Measurements from ENCODE around the gene IGF2BP1.
A peak's percentile ranks its signal among the peaks of the same experiment; 100 is the strongest.
"Not testable (repeated sequence)": the region's sequence is repeated elsewhere in the genome, so short reads cannot be mapped to it uniquely, and the experiment has no call there.

Gene IGF2BP1

DNA sequence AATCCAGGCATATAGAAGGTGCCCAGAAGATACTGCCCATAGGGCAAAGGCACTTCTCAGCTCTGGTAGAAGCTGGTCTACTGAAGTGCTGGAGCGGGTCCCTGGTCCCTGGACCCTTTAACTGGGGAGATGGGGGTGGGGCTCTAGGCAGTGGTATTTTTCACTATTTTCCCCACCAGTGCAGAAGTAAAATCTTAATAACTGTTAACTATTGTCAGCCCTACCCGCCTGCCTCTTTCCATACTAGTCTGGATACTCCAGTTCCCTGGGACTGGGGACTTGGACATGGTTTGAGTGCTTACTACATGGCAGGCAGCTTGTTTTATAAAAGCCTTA lies 24.6 kb downstream of the IGF2BP1 start:
- H3K27ac ChIP-seq (ENCODE audit: low read depth, low read length) = peak overlapping the region; percentile 46
- H3K27me3 ChIP-seq (ENCODE audit: insufficient read depth, low read length) = no peaks in the 10 kb centered on the region
- peak overlapping the region; percentile 34 for H2AFZ ChIP-seq (ENCODE audit: low read length, unreplicated experiment)
- H3K36me3 ChIP-seq (ENCODE audit: insufficient read depth, low read length) = no peaks in the 10 kb centered on the region
- no peak overlapping the region for H3K4me3 ChIP-seq (ENCODE audit: low read depth, low read length)
- peaks cover 27% of the 10 kb centered on the region for H3K79me2 ChIP-seq (ENCODE audit: control insufficient read depth, insufficient read depth, low read length, unreplicated experiment)
- H3K4me1 ChIP-seq (ENCODE audit: control insufficient read depth, insufficient read depth, low read length, unreplicated experiment) = peaks cover 37% of the 10 kb centered on the region

DNA sequence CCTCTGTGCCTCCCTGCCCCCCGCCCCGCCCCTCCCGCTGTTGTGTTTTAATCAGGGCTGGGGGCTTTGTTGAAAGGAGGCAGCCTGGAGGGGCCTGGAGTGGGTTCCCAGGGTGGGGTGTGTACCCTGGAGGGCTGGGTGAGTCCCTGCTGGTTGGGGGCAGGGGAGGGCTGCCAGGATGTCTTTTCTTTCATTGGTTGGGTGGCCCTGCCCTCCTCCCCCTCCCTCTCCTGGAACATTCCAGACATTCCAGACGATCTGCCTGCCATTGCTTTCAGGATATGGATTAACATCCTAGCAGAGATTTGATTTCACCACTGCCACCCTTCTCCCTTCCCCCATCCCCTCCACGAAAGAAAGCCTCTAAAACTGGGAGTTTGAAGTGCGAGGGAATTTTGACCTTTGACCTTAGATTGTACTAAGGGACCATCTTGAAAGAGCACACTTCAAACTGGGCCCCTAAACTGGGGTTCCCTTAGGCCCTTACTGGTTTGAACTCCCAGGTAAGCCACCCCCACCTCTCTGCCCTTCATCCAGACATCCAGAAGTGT lies 25.3 kb downstream of the IGF2BP1 start:
- H3K4me3 ChIP-seq (ENCODE audit: low read depth, low read length) = no peak overlapping the region
- peaks cover 27% of the 10 kb centered on the region for H3K79me2 ChIP-seq (ENCODE audit: control insufficient read depth, insufficient read depth, low read length, unreplicated experiment)
- peaks cover 33% of the 10 kb centered on the region for H3K4me1 ChIP-seq (ENCODE audit: control insufficient read depth, insufficient read depth, low read length, unreplicated experiment)
- H3K27ac ChIP-seq (ENCODE audit: low read depth, low read length) = peak overlapping the region; percentile 46
- no peaks in the 10 kb centered on the region for H3K36me3 ChIP-seq (ENCODE audit: insufficient read depth, low read length)
- H3K27me3 ChIP-seq (ENCODE audit: insufficient read depth, low read length) = no peaks in the 10 kb centered on the region
- H2AFZ ChIP-seq (ENCODE audit: low read length, unreplicated experiment) = no peak overlapping the region

DNA sequence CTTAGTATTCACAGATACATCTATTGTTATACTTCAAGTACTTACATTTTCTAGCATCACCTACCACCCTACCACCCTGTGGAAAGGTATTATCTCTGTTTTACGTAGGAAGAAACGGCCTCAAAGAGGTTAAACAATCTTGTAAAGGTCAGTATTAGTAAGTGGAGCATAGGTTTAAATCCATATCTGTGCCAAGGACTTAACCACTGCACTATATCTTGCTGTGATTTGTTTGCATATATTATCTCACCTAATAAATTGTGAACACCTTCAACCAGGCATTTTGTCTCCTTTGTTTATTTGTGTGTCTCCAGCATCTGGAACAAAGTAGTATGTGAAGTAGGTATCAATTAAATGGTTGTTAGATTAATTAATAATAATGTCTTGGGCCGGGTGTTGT lies 27.3 kb downstream of the IGF2BP1 start:
- Histone ChIP-seq H2AFZ (ENCODE audit: low read length, unreplicated experiment) (no peak overlapping the region), H3K4me1 (ENCODE audit: control insufficient read depth, insufficient read depth, low read length, unreplicated experiment) (peaks cover 33% of the 10 kb centered on the region), H3K79me2 (ENCODE audit: control insufficient read depth, insufficient read depth, low read length, unreplicated experiment) (peaks cover 16% of the 10 kb centered on the region), H3K36me3 (ENCODE audit: insufficient read depth, low read length) (no peaks in the 10 kb centered on the region), H3K27ac (ENCODE audit: low read depth, low read length) (no peak overlapping the region), H3K27me3 (ENCODE audit: insufficient read depth, low read length) (no peaks in the 10 kb centered on the region), H3K4me3 (ENCODE audit: low read depth, low read length) (no peak overlapping the region)

DNA sequence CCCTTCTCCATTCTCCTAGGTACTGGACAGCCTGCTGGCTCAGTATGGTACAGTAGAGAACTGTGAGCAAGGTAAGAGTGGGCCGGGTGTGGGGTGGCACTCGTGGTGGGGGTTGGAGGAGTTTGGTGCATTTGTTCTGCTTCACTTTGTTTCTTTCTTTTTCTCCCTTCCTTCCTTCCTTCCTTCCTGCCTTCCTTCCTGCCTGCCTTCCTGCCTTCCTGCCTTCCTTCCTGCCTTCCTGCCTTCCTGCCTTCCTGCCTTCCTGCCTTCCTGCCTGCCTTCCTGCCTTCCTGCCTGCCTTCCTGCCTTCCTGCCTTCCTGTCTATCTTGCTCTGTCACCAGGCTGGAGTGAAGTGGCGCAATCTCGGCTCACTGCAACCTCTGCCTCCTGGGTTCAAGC lies 29.3 kb downstream of the IGF2BP1 start:
- not testable (repeated sequence) for H3K36me3 ChIP-seq (ENCODE audit: insufficient read depth, low read length); H2AFZ ChIP-seq (ENCODE audit: low read length, unreplicated experiment); H3K27me3 ChIP-seq (ENCODE audit: insufficient read depth, low read length); H3K4me3 ChIP-seq (ENCODE audit: low read depth, low read length); H3K27ac ChIP-seq (ENCODE audit: low read depth, low read length)
- peaks cover 20% of the 10 kb centered on the region for H3K4me1 ChIP-seq (ENCODE audit: control insufficient read depth, insufficient read depth, low read length, unreplicated experiment)
- peaks cover 12% of the 10 kb centered on the region for H3K79me2 ChIP-seq (ENCODE audit: control insufficient read depth, insufficient read depth, low read length, unreplicated experiment)

DNA sequence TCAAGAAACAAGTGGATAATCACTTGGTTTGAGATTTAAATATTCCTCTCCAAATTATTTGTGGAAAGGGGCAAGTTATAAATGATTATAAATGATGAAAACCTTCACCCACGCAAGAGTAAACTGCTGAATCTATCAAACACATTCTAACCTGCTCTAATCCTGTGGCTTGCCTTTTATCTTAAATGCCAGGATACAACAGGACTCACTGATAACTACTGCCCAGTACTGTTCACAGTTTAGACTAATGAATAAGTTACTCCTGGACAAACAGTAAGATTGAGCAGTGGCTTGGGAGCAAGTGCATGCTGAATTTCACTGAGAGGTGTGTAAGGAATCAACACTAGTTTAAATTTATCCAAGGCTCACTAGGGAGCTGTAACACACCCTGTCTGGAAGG lies 31.1 kb downstream of the IGF2BP1 start:
- Histone ChIP-seq H3K79me2 (ENCODE audit: control insufficient read depth, insufficient read depth, low read length, unreplicated experiment) (peaks cover 5% of the 10 kb centered on the region), H3K4me3 (ENCODE audit: low read depth, low read length) (no peak overlapping the region), H2AFZ (ENCODE audit: low read length, unreplicated experiment) (no peak overlapping the region), H3K36me3 (ENCODE audit: insufficient read depth, low read length) (no peaks in the 10 kb centered on the region), H3K27ac (ENCODE audit: low read depth, low read length) (no peak overlapping the region), H3K27me3 (ENCODE audit: insufficient read depth, low read length) (no peaks in the 10 kb centered on the region), H3K4me1 (ENCODE audit: control insufficient read depth, insufficient read depth, low read length, unreplicated experiment) (peaks cover 1% of the 10 kb centered on the region)

DNA sequence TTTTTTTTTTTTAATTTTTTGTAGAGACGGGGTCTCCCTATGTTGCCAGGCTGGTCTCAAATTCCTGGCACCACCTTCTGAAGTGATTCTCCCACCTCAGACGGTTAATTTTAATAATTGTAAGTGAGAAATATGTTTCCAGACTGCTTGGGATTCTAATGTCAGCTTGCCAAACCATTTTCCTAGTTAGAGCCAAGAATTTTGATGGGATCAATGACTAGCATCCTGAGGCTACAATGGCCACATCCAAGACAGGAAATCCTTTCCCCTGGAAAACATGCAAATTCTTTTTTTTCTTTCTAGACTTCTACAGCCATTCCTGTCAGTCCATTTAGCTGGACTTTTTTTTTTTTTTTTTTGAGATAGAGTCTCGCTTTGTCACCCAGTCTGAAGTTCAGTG lies 32.6 kb downstream of the IGF2BP1 start:
- H3K36me3 ChIP-seq (ENCODE audit: insufficient read depth, low read length) = no peaks in the 10 kb centered on the region
- H3K4me1 ChIP-seq (ENCODE audit: control insufficient read depth, insufficient read depth, low read length, unreplicated experiment) = no peaks in the 10 kb centered on the region
- H3K4me3 ChIP-seq (ENCODE audit: low read depth, low read length) = no peak overlapping the region
- no peaks in the 10 kb centered on the region for H3K79me2 ChIP-seq (ENCODE audit: control insufficient read depth, insufficient read depth, low read length, unreplicated experiment)
- no peak overlapping the region for H2AFZ ChIP-seq (ENCODE audit: low read length, unreplicated experiment)
- H3K27me3 ChIP-seq (ENCODE audit: insufficient read depth, low read length) = no peaks in the 10 kb centered on the region
- no peak overlapping the region for H3K27ac ChIP-seq (ENCODE audit: low read depth, low read length)

DNA sequence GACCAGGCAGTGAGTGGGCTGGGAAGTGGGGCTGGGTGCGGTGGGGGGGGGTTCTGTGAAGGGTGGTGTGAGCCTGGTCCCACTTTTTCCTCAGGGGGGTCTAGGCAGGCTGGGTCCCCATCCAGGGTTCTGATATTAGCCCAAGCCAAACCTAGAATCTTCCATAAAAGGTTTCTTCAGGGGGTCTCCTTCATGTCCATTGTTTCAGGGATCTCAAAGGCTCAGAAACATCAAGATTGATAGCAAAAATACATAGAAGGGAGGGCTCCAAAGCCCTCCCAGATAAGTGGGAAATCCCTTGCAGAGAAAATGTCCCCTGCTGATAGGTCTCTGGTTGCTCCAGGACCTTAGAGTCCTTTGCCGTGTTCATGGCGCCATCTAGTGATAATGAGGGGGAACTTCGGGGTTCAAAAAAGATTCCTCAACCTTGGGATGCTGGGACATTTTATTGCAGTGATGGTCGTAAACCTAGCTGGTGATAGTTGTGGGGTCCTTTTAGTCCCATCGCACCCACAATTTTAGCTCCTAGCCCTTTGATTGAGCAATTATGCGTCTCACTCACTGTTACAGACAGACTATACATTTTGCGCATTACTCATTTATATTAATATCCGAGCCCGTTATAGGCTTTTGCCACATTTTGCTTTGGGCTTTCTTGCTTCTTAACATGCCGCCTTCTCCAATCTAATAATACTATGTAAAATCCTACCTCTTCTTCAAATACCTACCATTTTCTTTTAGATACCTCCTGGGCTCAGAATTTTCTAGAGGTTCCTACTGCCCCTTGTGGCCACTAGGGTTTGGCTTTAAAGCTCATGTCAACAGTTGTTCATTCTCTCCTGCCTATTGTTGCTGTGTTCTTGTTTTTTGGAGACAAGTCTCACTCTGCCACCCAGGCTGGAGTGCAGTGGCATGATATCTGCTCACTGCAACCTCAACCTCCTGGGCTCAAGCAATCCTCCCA lies 35.1 kb downstream of the IGF2BP1 start:
- Histone ChIP-seq H3K4me3 (ENCODE audit: low read depth, low read length) (peak overlapping the region; percentile 32; the same call in 1 of the 2 replicates), H3K79me2 (ENCODE audit: control insufficient read depth, insufficient read depth, low read length, unreplicated experiment) (no peaks in the 10 kb centered on the region), H3K36me3 (ENCODE audit: insufficient read depth, low read length) (no peaks in the 10 kb centered on the region), H3K27me3 (ENCODE audit: insufficient read depth, low read length) (no peaks in the 10 kb centered on the region), H2AFZ (ENCODE audit: low read length, unreplicated experiment) (no peak overlapping the region), H3K4me1 (ENCODE audit: control insufficient read depth, insufficient read depth, low read length, unreplicated experiment) (no peaks in the 10 kb centered on the region), H3K27ac (ENCODE audit: low read depth, low read length) (no peak overlapping the region)

DNA sequence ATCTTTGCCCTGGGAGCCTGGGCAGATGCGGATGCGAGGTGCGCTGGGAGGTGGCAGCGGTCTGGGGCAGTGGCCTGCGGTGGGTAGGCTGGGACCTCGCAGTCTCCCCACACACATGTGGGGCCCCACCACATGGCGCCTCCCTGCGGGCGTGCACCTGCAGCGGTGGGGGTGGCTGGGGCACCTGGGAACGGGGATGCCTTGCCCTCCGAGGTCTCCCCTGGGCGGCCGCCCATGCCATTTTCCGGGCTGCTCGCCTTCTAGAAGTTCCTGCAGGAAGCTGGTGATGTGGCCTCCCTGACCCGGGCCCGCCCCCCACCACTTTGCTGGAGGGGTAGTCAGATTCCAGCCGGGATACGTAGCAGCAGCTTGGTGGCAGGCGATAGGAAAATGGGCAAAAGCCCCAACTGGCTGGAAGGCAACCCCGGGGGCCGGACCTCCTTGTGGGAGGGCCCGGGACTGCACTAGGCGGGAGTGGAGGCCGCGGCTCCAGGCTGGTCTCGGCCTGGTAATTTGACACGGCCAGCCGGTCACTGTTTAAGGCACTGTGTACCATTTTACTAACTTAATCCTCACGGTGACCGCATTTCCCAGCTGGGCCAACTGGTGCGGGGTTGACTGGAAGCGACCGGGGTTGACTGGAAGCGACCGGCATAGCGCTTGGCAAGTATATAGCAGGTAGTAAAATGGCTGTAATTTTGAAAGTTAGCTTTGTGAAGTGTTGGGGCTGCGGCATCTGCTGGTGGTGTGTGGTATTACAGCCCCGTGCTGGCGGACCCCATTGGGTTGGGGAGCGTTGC lies 38.5 kb downstream of the IGF2BP1 start:
- no peak overlapping the region for H3K4me3 ChIP-seq (ENCODE audit: low read depth, low read length)
- no peaks in the 10 kb centered on the region for H3K4me1 ChIP-seq (ENCODE audit: control insufficient read depth, insufficient read depth, low read length, unreplicated experiment)
- no peaks in the 10 kb centered on the region for H3K79me2 ChIP-seq (ENCODE audit: control insufficient read depth, insufficient read depth, low read length, unreplicated experiment)
- H3K27ac ChIP-seq (ENCODE audit: low read depth, low read length) = no peak overlapping the region
- no peaks in the 10 kb centered on the region for H3K27me3 ChIP-seq (ENCODE audit: insufficient read depth, low read length)
- no peak overlapping the region for H2AFZ ChIP-seq (ENCODE audit: low read length, unreplicated experiment)
- no peaks in the 10 kb centered on the region for H3K36me3 ChIP-seq (ENCODE audit: insufficient read depth, low read length)

DNA sequence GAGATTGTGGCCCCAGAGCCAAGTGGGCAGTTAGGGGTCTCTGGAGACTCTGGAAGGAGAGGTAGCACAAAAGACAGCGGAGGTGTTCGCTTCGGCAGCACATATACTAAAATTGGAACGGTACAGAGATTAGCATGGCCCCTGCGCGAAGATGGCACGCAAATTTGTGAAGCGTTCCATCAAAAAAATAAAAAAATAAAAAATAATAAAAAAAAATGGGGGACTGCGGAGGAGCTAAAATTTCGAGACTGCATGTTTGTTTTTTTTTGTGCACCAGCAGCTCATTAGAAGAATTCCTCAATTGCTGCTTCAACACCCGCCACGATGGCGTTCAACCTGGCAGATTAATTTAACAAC lies 39.1 kb downstream of the IGF2BP1 start:
- H3K4me3 ChIP-seq (ENCODE audit: low read depth, low read length) = no peak overlapping the region
- H3K36me3 ChIP-seq (ENCODE audit: insufficient read depth, low read length) = no peaks in the 10 kb centered on the region
- H3K27ac ChIP-seq (ENCODE audit: low read depth, low read length) = no peak overlapping the region
- no peaks in the 10 kb centered on the region for H3K4me1 ChIP-seq (ENCODE audit: control insufficient read depth, insufficient read depth, low read length, unreplicated experiment)
- no peaks in the 10 kb centered on the region for H3K27me3 ChIP-seq (ENCODE audit: insufficient read depth, low read length)
- H2AFZ ChIP-seq (ENCODE audit: low read length, unreplicated experiment) = no peak overlapping the region
- H3K79me2 ChIP-seq (ENCODE audit: control insufficient read depth, insufficient read depth, low read length, unreplicated experiment) = no peaks in the 10 kb centered on the region

DNA sequence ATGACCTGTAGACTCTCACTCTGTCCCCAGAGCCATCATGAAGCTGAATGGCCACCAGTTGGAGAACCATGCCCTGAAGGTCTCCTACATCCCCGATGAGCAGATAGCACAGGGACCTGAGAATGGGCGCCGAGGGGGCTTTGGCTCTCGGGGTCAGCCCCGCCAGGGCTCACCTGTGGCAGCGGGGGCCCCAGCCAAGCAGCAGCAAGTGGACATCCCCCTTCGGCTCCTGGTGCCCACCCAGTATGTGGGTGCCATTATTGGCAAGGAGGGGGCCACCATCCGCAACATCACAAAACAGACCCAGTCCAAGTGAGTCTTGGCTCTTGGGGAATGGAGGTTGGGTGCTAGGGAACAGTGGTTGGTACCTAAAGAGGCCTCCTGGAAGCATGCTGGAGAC lies 41.0 kb downstream of the IGF2BP1 start:
- no peak overlapping the region for H3K27ac ChIP-seq (ENCODE audit: low read depth, low read length)
- no peak overlapping the region for H3K4me3 ChIP-seq (ENCODE audit: low read depth, low read length)
- H3K36me3 ChIP-seq (ENCODE audit: insufficient read depth, low read length) = no peaks in the 10 kb centered on the region
- no peaks in the 10 kb centered on the region for H3K79me2 ChIP-seq (ENCODE audit: control insufficient read depth, insufficient read depth, low read length, unreplicated experiment)
- H3K27me3 ChIP-seq (ENCODE audit: insufficient read depth, low read length) = no peaks in the 10 kb centered on the region
- H3K4me1 ChIP-seq (ENCODE audit: control insufficient read depth, insufficient read depth, low read length, unreplicated experiment) = no peaks in the 10 kb centered on the region
- H2AFZ ChIP-seq (ENCODE audit: low read length, unreplicated experiment) = no peak overlapping the region

Measured in ACC112 (cell line).